Erythroblast (primary cell): ENCODE data around the gene INTS15.

ENCODE experiments used
- GATA1 ChIP-seq: IDR thresholded peaks from 2 replicates; pipeline ENCODE4 v1.6.1; 2011; ENCODE audit warnings: low read depth, mild to moderate bottlenecking, control low read depth, low read length, moderate library complexity
- POLR2A ChIP-seq: IDR thresholded peaks from 2 replicates; pipeline ENCODE4 v1.6.1; 2011; ENCODE audit warnings: mild to moderate bottlenecking, low read length

DNA sequence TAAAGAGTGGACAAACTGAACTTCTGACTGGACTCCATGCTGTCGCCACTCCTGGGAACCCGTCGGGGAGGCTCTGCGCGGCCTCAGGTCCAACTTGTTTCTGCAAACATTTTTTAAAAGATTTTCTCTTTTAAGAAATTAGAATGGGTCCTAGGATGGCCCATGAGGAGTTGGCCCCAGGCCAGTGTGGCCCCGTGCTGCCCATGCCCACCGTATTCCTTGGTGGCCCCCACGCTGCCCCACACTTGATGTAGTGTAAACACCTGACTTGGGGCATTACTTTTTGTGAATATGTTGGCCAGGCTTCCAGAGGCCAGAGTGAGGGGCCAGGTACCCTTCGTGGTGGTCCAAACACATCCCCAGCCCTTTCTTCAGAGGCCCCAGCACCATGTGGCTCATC is 66.6 kb downstream of the INTS15 start:
- TF ChIP-seq POLR2A (no peak), GATA1 (no peak)
